Measurements from ENCODE around the gene ROGDI. TPM values are rescaled to one million over a fixed set of nuclear protein-coding genes. Genes with fewer than 3 reads are reported as not detected.
A peak's percentile ranks its signal among the peaks of the same experiment; 100 is the strongest.

Gene ROGDI
- total and polyA plus RNA-seq, 2 of the 13 experiments (the other 11 are each of a cell fraction or from before 2014, with no cell fraction given), result 19.2 to 42.1 TPM

- TF ChIP-seq ELF4 (CRISPR knock-in tag; IDR thresholded peaks at IDR 0.05; ENCODE audit: borderline replicate concordance) (no peak), POLR2AphosphoS5 (IDR thresholded peaks at IDR 0.05; ENCODE audit: low read depth, low read length) (peak; percentile 15; the same call in 1 of the 2 replicates), ZBTB26 (CRISPR knock-in tag; IDR thresholded peaks at IDR 0.05; ENCODE audit: borderline replicate concordance) (no peak), GLMP (CRISPR knock-in tag; IDR thresholded peaks at IDR 0.05; ENCODE audit: borderline replicate concordance) (no peak), ARHGAP35 (CRISPR knock-in tag; IDR thresholded peaks at IDR 0.05; ENCODE audit: borderline replicate concordance) (no peak), NFATC3 (CRISPR knock-in tag; IDR thresholded peaks at IDR 0.05) (no peak), MXD4 (CRISPR knock-in tag; IDR thresholded peaks at IDR 0.05) (peak; percentile 34; the same call in 1 of the 2 replicates), POLR2AphosphoS2 (IDR thresholded peaks at IDR 0.05; ENCODE audit: low read depth, low read length) (no peak), MED1 (CRISPR knock-in tag; IDR thresholded peaks at IDR 0.05) (no peak), ZSCAN31 (CRISPR knock-in tag; IDR thresholded peaks at IDR 0.05; ENCODE audit: low read depth) (peak; percentile 5; the same call in 1 of the 2 replicates), NFYC (CRISPR knock-in tag; IDR thresholded peaks at IDR 0.05) (peak; percentile 93), JUN (CRISPR knock-in tag; IDR thresholded peaks at IDR 0.05) (no peak), ZNF274 (CRISPR knock-in tag; IDR thresholded peaks at IDR 0.05) (0 out of 2 replicates have a peak, but pooled peaks have one; percentile 3), POLR2A (IDR thresholded peaks at IDR 0.05; ENCODE audit: insufficient read depth in 1 of 2, low read depth in 2 of 2, low read length in 2 of 2) (peak in 1 of 2 experiments; percentile 42; a peak in 1 of 4 replicates), PHF20 (CRISPR knock-in tag; IDR thresholded peaks at IDR 0.05) (0 out of 2 replicates have a peak, but pooled peaks have one; percentile 13), SNAPC4 (CRISPR knock-in tag; IDR thresholded peaks at IDR 0.05) (no peak), AGO2 (optimal IDR thresholded peaks at IDR 0.05; ENCODE audit: low read depth, low read length) (peak; percentile 94), ARID5B (CRISPR knock-in tag; IDR thresholded peaks at IDR 0.05) (no peak)
These were observed 340 bp upstream of the ROGDI start (continued) for GRCh38 chr16:4802659-4803287.
